ENCODE data around the gene C20orf204. TPM values are rescaled to one million over a fixed set of nuclear protein-coding genes. Genes with fewer than 3 reads are reported as not detected.

Gene C20orf204
- total RNA-seq, 1 donor from 2014 or later = 0.38 TPM

GRCh38 chr20:64051033-64051452 lies 15.1 kb downstream of the C20orf204 start:
- DNase-seq = no peak

GRCh38 chr20:64051561-64052325 lies 15.8 kb downstream of the C20orf204 start:
- DNase-seq (peak; percentile 83), ATAC-seq (ENCODE audit: poor library complexity) (peak; percentile 32)
- intact Hi-C loops (cut with DNase I) = no loop called here

More at GRCh38 chr20:64051033-64051452, 15.1 kb downstream of the C20orf204 start:
- intact Hi-C loops (cut with DNase I) = no loop called here
- ATAC-seq (ENCODE audit: poor library complexity) = no peak

GRCh38 chr20:64052326-64052722 lies 16.3 kb downstream of the C20orf204 start:
- ATAC-seq (ENCODE audit: poor library complexity) (no peak), DNase-seq (no peak)
- intact Hi-C loops (cut with DNase I) = no loop called here

DNA sequence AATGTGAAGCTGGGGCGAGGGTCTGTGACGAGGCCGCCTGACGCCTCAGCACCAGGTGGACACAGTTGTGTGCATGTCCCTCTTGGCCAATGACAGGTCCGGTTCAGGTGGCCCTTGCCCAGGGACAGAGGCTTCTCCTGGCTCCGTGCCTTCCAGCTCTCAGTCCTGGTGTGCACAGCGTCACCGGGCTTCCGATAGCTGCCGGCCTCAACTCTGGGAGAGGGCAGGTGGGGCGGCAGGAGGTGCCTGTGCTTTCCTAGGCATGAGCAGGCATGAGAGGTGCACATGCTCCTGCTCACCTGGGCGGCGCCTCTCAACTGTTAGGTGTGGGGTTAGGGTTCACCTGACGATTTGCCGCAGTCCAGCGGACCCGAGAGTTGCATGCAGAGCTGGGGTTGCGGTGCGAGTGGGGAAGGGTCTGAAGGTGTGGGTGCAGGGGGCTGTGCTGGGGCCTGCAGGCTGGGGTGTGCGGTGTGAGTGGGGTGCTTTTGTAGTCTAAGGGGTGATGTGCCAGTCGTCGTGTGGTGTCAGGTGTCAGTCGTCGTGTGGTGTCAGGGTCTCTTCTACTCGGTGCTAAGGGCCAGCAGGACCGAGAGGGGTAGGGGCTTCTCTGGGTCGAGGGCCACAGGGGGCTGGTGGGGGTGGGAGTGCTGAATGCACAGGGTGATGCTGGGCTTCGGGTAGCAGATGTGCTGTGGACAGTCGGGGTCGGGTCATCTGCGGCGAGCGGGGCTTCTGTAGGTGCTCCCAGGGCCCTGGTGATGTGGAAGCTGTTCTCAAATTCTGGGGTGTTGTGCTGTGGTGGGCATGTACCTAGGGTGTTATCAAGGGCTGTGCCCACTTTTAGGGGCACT lies 17.2 kb downstream of the C20orf204 start:
- ATAC-seq (ENCODE audit: poor library complexity) (no peak), DNase-seq (no peak)
- intact Hi-C loops (cut with DNase I) = no loop called here

DNA sequence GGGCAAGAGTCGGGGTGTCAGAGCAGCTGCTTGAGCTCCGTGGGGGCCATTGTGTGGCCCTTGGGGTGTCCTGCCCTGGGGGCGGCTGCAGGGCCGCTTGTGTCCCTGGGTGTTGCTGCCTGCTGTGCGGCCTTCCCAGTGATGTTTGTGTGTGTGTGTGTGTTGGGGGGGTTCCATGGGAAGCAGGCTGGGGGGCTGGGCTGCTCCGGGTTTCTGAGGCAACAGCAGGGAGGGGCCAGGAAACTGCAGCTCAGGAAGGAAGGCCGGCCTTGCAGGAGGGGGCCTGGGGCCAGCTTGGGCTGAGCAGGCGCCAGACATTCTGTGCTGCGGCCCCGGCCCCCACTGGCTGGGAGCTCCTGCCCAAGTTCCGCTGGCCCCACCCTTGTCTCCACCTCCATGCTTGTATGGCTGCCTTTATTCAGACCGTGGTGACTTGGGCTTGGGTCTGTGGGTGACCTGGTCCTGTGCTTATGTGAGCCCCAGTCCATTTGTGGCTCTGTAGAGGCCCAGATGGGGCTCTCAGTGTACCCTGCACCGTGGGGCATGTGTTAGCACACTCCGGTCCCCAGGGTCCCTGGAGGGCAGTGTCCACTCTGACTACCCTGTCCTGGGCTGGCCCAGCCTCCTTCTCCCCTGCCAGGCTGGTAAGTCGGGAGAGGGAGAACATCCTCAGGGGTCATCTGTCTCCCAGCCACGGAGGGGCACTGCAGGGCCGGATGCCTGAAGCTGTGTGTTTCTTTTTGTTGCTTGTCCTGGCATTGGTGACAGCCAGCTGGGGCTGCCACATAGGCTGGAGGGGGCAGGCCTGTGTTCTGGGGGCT lies 18.1 kb downstream of the C20orf204 start:
- DNase-seq (peak; percentile 82), ATAC-seq (ENCODE audit: poor library complexity) (peak; percentile 18)
- intact Hi-C loops (cut with DNase I) = no loop called here

GRCh38 chr20:64055396-64055892 lies 19.5 kb downstream of the C20orf204 start:
- DNase-seq (no peak), ATAC-seq (ENCODE audit: poor library complexity) (no peak)
- intact Hi-C loops (cut with DNase I) = no loop called here

- intact Hi-C loops (cut with DNase I) = no loop called here
- DNase-seq = peak; percentile 81
- ATAC-seq (ENCODE audit: poor library complexity) = peak; percentile 18
Measured at GRCh38 chr20:64055893-64056638, 20.1 kb downstream of the C20orf204 start.

DNA sequence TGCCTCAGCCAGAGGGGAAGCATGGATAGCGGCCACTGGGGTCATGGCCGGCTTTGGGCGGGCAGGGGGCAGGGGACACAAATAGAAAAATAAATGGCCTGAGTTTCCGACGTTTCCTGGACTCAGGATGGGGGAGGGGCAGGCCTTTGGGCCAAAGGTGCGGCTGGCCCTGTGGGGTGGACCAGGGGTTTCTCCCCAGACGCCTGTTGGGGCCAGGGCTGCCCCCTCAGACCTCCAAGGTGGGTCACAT lies 20.6 kb downstream of the C20orf204 start:
- intact Hi-C loops (cut with DNase I) = no loop called here
- ATAC-seq (ENCODE audit: poor library complexity) = no peak
- no peak for DNase-seq

DNA sequence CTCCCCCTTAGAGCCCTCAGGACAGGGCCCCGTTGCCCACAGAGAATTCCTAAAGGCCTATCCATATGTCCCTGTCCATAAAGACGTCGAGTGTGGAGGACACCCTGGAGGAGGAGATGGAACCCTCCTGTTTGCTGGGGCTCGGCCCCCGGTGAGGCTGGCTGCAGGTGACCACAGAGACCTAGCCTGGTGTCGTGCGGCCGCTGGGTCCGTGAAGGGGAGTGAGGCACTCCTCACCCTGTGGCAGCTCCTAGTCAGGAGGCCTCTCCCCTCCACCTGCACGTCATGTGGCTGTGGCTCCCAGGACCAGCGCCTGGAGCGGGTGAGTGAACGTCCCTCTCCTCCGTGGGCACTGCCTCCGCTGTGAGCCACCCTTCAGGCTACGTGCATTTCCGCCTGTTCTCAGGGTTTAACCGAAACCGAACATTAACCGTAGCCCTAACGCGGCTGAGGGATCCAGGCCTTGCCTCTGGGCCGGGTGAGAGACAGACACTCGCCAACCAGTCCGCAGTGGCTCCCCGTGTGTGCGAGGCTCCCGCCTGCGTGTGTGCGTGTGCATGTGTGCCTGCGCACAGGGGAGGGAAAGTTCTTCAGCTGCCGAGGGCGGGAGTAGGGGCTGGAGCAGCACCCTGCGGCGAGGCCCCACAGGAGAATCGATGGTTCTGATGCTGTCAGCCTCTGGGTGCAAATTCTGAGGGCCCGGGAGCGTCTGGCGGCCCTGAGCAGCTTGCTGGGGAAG lies 21.1 kb downstream of the C20orf204 start:
- intact Hi-C loops (cut with DNase I) = no loop called here
- ATAC-seq (ENCODE audit: poor library complexity) = no peak
- DNase-seq = no peak

- intact Hi-C loops (cut with DNase I) = no loop called here
- ATAC-seq (ENCODE audit: poor library complexity) (peak; percentile 55), DNase-seq (peak; percentile 87)
Measured at GRCh38 chr20:64057628-64058498, 21.9 kb downstream of the C20orf204 start.

DNA sequence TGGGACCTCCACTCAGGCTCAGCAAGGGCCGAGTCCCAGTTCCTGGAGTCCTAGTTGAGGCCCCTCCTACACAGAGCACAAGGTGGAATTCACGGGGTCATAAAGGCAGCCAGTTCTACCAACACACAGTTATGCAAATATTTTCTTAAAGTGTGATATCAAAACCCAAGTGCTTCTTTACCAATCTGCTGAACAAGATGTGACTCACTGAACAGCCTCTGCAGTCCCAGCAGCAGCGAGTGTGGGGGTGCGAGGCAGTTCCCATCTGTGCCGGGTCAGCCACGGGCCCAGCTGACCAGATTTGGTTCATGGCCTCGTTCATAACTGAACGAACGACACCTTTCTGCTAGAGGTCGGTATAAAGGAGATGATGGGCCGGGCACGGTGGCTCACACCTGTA lies 22.6 kb downstream of the C20orf204 start:
- ATAC-seq (ENCODE audit: poor library complexity) (no peak), DNase-seq (no peak)
- intact Hi-C loops (cut with DNase I) = no loop called here

DNA sequence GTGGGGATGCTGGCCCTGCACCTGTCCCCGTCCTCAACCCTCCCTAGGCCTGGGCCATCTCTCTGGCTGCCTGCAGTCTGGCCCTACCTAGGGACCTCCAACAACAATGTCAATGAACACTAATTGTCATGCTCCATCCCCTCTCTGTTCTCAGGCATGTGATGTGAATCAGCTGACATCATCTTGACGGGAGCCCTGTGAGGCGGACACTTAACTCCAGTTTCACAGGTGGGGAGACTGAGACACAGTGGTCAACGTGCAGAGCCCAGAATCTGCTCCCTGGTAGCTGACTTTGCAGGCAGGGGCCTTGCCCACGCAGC lies 26.3 kb downstream of the C20orf204 start:
- no peak for ATAC-seq (ENCODE audit: poor library complexity)
- DNase-seq = no peak
- intact Hi-C loops (cut with DNase I) = loop anchor here (5.0 kb wide), 1 partner anchor 80 kb away; the partner anchor contains the start of gene PRPF6

DNA sequence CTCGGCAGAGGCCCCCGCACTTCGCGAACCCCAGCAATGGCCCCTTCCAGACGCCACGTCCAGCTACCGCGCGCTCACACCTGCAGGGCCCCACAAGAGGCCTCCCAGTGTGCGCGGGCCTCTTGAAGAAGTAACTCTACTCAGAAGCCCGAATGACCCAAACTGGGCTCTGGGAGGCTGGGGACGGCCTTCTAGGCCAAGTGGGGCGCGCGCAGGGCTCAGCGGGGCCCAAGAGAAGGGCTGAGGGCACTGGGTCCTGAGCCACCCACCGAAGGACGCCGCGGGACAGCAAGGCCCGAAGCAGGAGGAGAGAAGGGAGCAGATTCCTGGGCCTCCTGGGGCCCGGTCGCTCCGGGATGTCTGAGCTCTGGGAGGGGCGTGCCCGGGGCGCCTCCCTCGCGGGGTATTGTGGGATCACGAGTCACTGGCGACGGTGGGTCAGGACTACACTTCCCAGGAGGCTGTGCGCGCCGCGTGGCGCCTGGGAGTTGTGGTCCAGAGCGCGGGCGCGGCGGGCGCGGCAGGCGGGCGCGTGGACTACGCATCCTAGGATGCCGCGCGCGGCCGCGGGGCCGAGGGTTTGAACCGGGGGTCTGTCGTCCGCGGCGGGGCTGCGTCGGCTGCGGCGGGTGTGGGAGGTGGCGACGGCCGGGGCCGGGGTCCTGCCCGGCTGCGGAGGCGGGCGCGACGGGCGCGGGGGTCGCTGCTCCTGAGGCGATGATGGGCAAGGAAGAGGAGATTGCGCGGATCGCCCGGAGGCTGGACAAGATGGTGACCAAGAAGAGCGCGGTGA lies 26.8 kb downstream of the C20orf204 start, which contains the start of gene TCEA2:
TCEA2 (plus strand) TSS at position 603 of the 793 bp plus-strand sequence; CDS start at position 718, 115 bp downstream.
- peak; percentile 97 for ATAC-seq (ENCODE audit: poor library complexity)
- peak; percentile 99 for DNase-seq
- intact Hi-C loops (cut with DNase I) = loop anchor here (5.0 kb wide), 1 partner anchor 80 kb away; the partner anchor contains the start of gene PRPF6

DNA sequence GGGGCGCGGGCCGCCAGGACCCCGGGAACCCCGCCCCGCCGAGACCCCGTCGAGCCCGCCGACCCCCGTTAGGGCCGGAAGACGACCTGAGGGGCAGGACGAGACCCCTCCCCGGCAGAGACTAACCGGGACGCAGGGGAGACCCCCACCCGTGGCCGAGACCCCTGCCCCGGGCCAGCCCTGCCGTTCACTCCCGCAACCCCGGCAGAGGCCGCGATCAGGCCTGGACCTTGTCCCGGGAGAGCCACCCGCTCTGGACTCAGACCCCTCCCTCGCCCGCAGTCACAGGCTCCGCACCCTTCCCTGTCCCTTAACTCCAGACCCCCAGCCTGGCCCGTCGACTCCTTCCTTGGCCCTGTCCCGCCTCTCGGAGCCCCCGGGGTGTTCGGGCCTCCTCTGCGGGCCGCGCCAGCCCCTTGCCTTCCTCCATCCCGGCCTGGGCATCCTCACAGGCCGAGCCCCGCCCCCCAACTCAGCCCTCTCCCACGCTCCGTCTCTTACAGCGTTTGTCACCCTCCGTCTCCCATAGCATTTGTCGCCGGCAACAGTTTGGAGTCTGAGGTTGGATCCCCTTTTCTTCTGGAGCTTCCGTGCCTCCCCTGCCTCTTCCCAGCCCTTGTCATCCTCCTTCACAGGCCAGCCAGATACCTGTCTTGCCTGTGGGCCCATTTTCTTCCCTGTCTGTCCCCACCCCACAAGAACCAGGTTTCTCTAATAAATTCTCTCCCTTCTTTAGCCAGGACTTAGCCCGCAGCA lies 27.6 kb downstream of the C20orf204 start:
- ATAC-seq (ENCODE audit: poor library complexity) (peak; percentile 9), DNase-seq (no peak)
- intact Hi-C loops (cut with DNase I) = loop anchor here (5.0 kb wide), 1 partner anchor 81 kb away; the partner anchor contains the start of gene PRPF6

- no peak for DNase-seq
- ATAC-seq (ENCODE audit: poor library complexity) = no peak
- intact Hi-C loops (cut with DNase I) = loop anchor here (5.0 kb wide), 1 partner anchor 82 kb away; the partner anchor contains the start of gene PRPF6
Measured at GRCh38 chr20:64064145-64064698, 28.2 kb downstream of the C20orf204 start.

All from Right ventricle myocardium superior (tissue), 1 donor.